ENCODE measurements around the gene POMP.

DNA sequence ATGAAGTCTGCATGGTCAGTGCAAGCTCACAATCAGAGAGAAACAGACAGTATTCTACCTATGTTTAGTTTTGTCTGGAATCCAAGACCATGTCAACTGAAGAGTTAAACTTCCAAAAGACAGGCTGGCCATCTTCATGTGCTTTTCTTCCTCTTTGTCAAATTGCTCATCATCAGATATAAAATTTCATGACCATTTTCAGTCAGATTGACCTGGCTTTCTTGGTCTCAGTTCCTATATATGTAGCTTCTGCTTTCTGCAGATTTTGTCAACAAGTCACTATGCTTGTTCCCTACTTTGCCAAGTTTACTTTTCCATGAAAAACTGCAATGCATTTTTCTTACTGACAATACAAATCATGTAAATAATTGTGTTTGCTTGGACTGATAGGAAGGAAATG lies 46.0 kb downstream of the POMP start:
- TF ChIP-seq EZH2phosphoT487 (IDR thresholded peaks at IDR 0.05; ENCODE audit: borderline replicate concordance) (no peak), CBX3 (IDR thresholded peaks at IDR 0.05; ENCODE audit: low read depth) (no peak), JUND (IDR thresholded peaks at IDR 0.05) (no peak), POLR2A (IDR thresholded peaks at IDR 0.05; ENCODE audit: borderline replicate concordance, extremely low read depth, insufficient read depth, insufficient read length) (no peak), EZH2 (IDR thresholded peaks at IDR 0.05) (no peak), SIN3A (IDR thresholded peaks at IDR 0.05; ENCODE audit: low read depth) (no peak), POLR2AphosphoS5 (IDR thresholded peaks at IDR 0.05; ENCODE audit: low read depth, low read length) (no peak), REST (IDR thresholded peaks at IDR 0.05; ENCODE audit: low read depth) (no peak), EGR1 (IDR thresholded peaks at IDR 0.05; ENCODE audit: low read depth) (no peak), ZNF274 (IDR thresholded peaks at IDR 0.05; ENCODE audit: low read depth, low read length) (no peak), YY1 (IDR thresholded peaks at IDR 0.05; ENCODE audit: extremely low read depth, insufficient replicate concordance, low read depth, low read length) (no peak), CEBPB (IDR thresholded peaks at IDR 0.05; ENCODE audit: low read depth) (no peak)
- TF ChIP-seq, protein P1, sequence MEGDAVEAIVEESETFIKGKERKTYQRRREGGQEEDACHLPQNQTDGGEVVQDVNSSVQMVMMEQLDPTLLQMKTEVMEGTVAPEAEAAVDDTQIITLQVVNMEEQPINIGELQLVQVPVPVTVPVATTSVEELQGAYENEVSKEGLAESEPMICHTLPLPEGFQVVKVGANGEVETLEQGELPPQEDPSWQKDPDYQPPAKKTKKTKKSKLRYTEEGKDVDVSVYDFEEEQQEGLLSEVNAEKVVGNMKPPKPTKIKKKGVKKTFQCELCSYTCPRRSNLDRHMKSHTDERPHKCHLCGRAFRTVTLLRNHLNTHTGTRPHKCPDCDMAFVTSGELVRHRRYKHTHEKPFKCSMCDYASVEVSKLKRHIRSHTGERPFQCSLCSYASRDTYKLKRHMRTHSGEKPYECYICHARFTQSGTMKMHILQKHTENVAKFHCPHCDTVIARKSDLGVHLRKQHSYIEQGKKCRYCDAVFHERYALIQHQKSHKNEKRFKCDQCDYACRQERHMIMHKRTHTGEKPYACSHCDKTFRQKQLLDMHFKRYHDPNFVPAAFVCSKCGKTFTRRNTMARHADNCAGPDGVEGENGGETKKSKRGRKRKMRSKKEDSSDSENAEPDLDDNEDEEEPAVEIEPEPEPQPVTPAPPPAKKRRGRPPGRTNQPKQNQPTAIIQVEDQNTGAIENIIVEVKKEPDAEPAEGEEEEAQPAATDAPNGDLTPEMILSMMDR (IDR thresholded peaks at IDR 0.05 in 2 of 3, conservative IDR thresholded peaks at IDR 0.05 in 1 of 3; ENCODE audit: borderline replicate concordance in 1 of 3, insufficient read depth in 1 of 3, low read depth in 2 of 3, low read length in 2 of 3): no peak
- TF ChIP-seq, protein P2, sequence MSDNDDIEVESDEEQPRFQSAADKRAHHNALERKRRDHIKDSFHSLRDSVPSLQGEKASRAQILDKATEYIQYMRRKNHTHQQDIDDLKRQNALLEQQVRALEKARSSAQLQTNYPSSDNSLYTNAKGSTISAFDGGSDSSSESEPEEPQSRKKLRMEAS (IDR thresholded peaks at IDR 0.05): no peak

Measured in HCT116 (cell line).